Testis (tissue), 3 donors: Measurements from ENCODE around the gene ZNF335. TPM values are rescaled to one million over a fixed set of nuclear protein-coding genes. Genes with fewer than 3 reads are reported as not detected.
A peak's percentile ranks its signal among the peaks of the same experiment; 100 is the strongest.

ENCODE experiments used
- DNase-seq: peaks from one replicate; pipeline ENCODE4 v3.0.0-alpha.2; 2019
- H3K27ac ChIP-seq, 2 donors: fragments of 200-600 bp; sonication (generic); one replicate each; pipeline ENCODE4 v1.5.1; 2019
- H3K27me3 ChIP-seq: fragments of 200-600 bp; sonication (generic); one replicate; pipeline ENCODE4 v1.5.1; 2019
- H3K36me3 ChIP-seq: fragments of 200-600 bp; sonication (generic); one replicate; pipeline ENCODE4 v1.5.1; 2017; ENCODE audit warnings: low read depth; ENCODE audit errors: missing control alignments
- H3K4me1 ChIP-seq: fragments of 200-600 bp; sonication (generic); one replicate; pipeline ENCODE4 v1.5.1; 2019
- H3K4me3 ChIP-seq, 2 donors: fragments of 200-600 bp; sonication (generic); one replicate each; pipeline ENCODE4 v1.5.1; 2017 to 2019
- H3K9me3 ChIP-seq: fragments of 200-600 bp; sonication (generic); one replicate; pipeline ENCODE4 v1.5.1; 2017
- CTCF ChIP-seq, 3 experiments: fragments of 450-650 bp in 2 of 3; fragments of 200-600 bp in 1 of 3; sonication (generic) in 1 of 3; IDR thresholded peaks; one replicate each; pipeline ENCODE4 v1.5.1; 2016 to 2019; ENCODE audit warnings: antibody characterized with exemption in 3 of 3, mild to moderate bottlenecking in 2 of 3, moderate library complexity in 1 of 3
- POLR2A ChIP-seq: fragments of 450-650 bp; IDR thresholded peaks from one replicate; pipeline ENCODE4 v1.6.1; 2017; ENCODE audit warnings: antibody characterized with exemption, mild to moderate bottlenecking, moderate library complexity
- WGBS, 2 donors: methylation state at CpG; one replicate each; pipeline ENCODE4 v1.1.5; 2018; 5-methylcytosine and 5-hydroxymethylcytosine counted together
- intact Hi-C: fragments of 100-400 bp; cut with DNase I; formaldehyde crosslinking; loops from one replicate; pipeline ENCODE4 v1.15.1; 2023; ENCODE audit warnings: low total_unique reads
- polyA plus RNA-seq: library from polyadenylated mRNA; stranded (reverse); fragments of 350-450 nt; fragmentation: Illumina TruSeq; extraction: RNeasy Lipid Tissue Mini Kit (QIAGEN cat#74804); gene quantifications from one replicate; pipeline ENCODE4 v1.2.3, GENCODE V29; 2014; ENCODE audit warnings: low read depth, low replicate concordance; ENCODE audit not compliant: insufficient read depth
- total RNA-seq, 2 donors: library from RNA; depleted of rRNA; stranded (reverse); fragments of >200 nt; gene quantifications; one replicate each; pipeline ENCODE4 v1.2.3, GENCODE V29; 2016

The ZNF335 gene
- total and polyA plus RNA-seq, 3 donors from 2014 or later: 25.3 to 53.5 (median 50.5) TPM

GRCh38 chr20:45927071-45927878 is 44.7 kb downstream of the ZNF335 start:
- 75 to 79% methylated on average over 14 of the region's 14 CpGs for WGBS, 2 donors
- Histone ChIP-seq H3K36me3 (no peaks in the 10 kb centered on the region), H3K27me3 (no peaks in the 10 kb centered on the region), H3K4me3 (no peak overlapping the region), H3K4me1 (peaks cover 26% of the 10 kb centered on the region), H3K9me3 (no peaks in the 10 kb centered on the region), H3K27ac (peak overlapping the region in 1 of 2 donors; percentile 13)
- TF ChIP-seq POLR2A: no peak
- TF ChIP-seq CTCF (IDR thresholded peaks at IDR 0.05): no peak
- intact Hi-C loops: no loop called here
- DNase-seq: no peak

- DNase-seq: no peak
- no peak for TF ChIP-seq POLR2A
- TF ChIP-seq CTCF (IDR thresholded peaks at IDR 0.05): no peak
- H3K27me3 ChIP-seq: no peaks in the 10 kb centered on the region
- H3K9me3 ChIP-seq: no peaks in the 10 kb centered on the region
- 75 to 79% methylated on average over 2 of the region's 2 CpGs for WGBS, 2 donors
- peak overlapping the region in 1 of 2 donors; percentile 6 for H3K27ac ChIP-seq
- no peak overlapping the region for H3K4me3 ChIP-seq
- intact Hi-C loops: no loop called here
- no peaks in the 10 kb centered on the region for H3K36me3 ChIP-seq
- peaks cover 28% of the 10 kb centered on the region for H3K4me1 ChIP-seq
These were observed 45.3 kb downstream of the ZNF335 start for GRCh38 chr20:45926731-45927070.

- Histone ChIP-seq H3K27me3 (no peaks in the 10 kb centered on the region), H3K9me3 (no peaks in the 10 kb centered on the region), H3K4me1 (peaks cover 28% of the 10 kb centered on the region), H3K27ac (peak overlapping the region in 1 of 2 donors; percentile 90), H3K4me3 (no peak overlapping the region), H3K36me3 (no peaks in the 10 kb centered on the region)
- DNase-seq: no peak
- intact Hi-C loops: no loop called here
- WGBS, 2 donors: 72 to 78% methylated on average over 9 of the region's 9 CpGs
- TF ChIP-seq CTCF (IDR thresholded peaks at IDR 0.05) (no peak), POLR2A (no peak)
These were observed 46.0 kb downstream of the ZNF335 start for GRCh38 chr20:45925821-45926506.

- no peaks in the 10 kb centered on the region for H3K27me3 ChIP-seq
- no peaks in the 10 kb centered on the region for H3K36me3 ChIP-seq
- TF ChIP-seq POLR2A (no peak), CTCF (IDR thresholded peaks at IDR 0.05) (no peak)
- intact Hi-C loops: no loop called here
- H3K4me1 ChIP-seq: peaks cover 35% of the 10 kb centered on the region
- WGBS, 2 donors: 38 to 44% methylated on average over 21 of the region's 21 CpGs
- DNase-seq: peak; percentile 80
- H3K4me3 ChIP-seq: no peak overlapping the region
- H3K27ac ChIP-seq: peak overlapping the region; percentile 89 to 90
- H3K9me3 ChIP-seq: no peaks in the 10 kb centered on the region
These were observed 47.4 kb downstream of the ZNF335 start for GRCh38 chr20:45924391-45925261.
